ENCODE data around the gene CUBN.
"Not testable (repeated sequence)": the region's sequence is repeated elsewhere in the genome, so short reads cannot be mapped to it uniquely, and the experiment has no call there.

CUBN gene

GRCh38 chr10:17031637-17032635, 97.7 kb downstream of the CUBN start:
- DNase-seq = no peak

GRCh38 chr10:17029581-17030271, 99.9 kb downstream of the CUBN start:
- no peak for DNase-seq

- DNase-seq = no peak
Measured at GRCh38 chr10:17029239-17029580, 100.4 kb downstream of the CUBN start.

GRCh38 chr10:17028798-17029197, 100.8 kb downstream of the CUBN start:
- DNase-seq = no peak

GRCh38 chr10:17026686-17027485, 102.7 kb downstream of the CUBN start:
- DNase-seq = no peak

- DNase-seq = no peak
Measured at GRCh38 chr10:17025444-17026295, 103.9 kb downstream of the CUBN start.

GRCh38 chr10:17024461-17024860, 105.2 kb downstream of the CUBN start:
- DNase-seq = no peak

GRCh38 chr10:17023386-17024298, 106.0 kb downstream of the CUBN start:
- DNase-seq = no peak

GRCh38 chr10:17022896-17023295, 106.7 kb downstream of the CUBN start:
- no peak for DNase-seq

GRCh38 chr10:17022466-17022825, 107.2 kb downstream of the CUBN start:
- DNase-seq = no peak

GRCh38 chr10:17021656-17022465, 107.8 kb downstream of the CUBN start:
- no peak for DNase-seq

GRCh38 chr10:17019696-17020095, 109.9 kb downstream of the CUBN start:
- DNase-seq = no peak

- DNase-seq = not testable (repeated sequence)
Measured at GRCh38 chr10:17013131-17013983, 116.3 kb downstream of the CUBN start.

- DNase-seq = not testable (repeated sequence)
Measured at GRCh38 chr10:17012731-17013130, 116.9 kb downstream of the CUBN start.

- no peak for DNase-seq
Measured at GRCh38 chr10:17010363-17011145, 119.1 kb downstream of the CUBN start.

- DNase-seq = no peak
Measured at GRCh38 chr10:17009212-17009700, 120.4 kb downstream of the CUBN start.

GRCh38 chr10:17007418-17007770, 122.2 kb downstream of the CUBN start:
- DNase-seq = no peak
